HEK293 (cell line): ENCODE measurements around the gene C19orf33.

ENCODE experiments used
- CTCF ChIP-seq: fragments of 450-650 bp; formaldehyde crosslinking; IDR thresholded peaks from 2 replicates; pipeline ENCODE4 v1.5.1; 2016; ENCODE audit warnings: missing biosample characterization, missing genetic modification characterization
- KLF1 ChIP-seq: fragments of 450-650 bp; formaldehyde crosslinking; IDR thresholded peaks from 2 replicates; pipeline ENCODE4 v1.5.1; 2016; ENCODE audit warnings: missing biosample characterization, missing genetic modification characterization
- REST ChIP-seq: fragments of 450-650 bp; formaldehyde crosslinking; IDR thresholded peaks from 2 replicates; pipeline ENCODE4 v1.5.1; 2016; ENCODE audit warnings: missing biosample characterization, missing genetic modification characterization
- TCF7L2 ChIP-seq: IDR thresholded peaks from 2 replicates; pipeline ENCODE4 v1.6.1; 2011; ENCODE audit warnings: low read depth, mild to moderate bottlenecking, inconsistent platforms, low read length, moderate library complexity, borderline replicate concordance
- ZBTB10 ChIP-seq: fragments of 450-650 bp; formaldehyde crosslinking; IDR thresholded peaks from 2 replicates; pipeline ENCODE4 v1.5.1; 2016; ENCODE audit warnings: missing biosample characterization, missing genetic modification characterization
- ZBTB21 ChIP-seq: fragments of 450-650 bp; formaldehyde crosslinking; IDR thresholded peaks from 2 replicates; pipeline ENCODE4 v1.5.1; 2017; ENCODE audit warnings: missing biosample characterization, missing genetic modification characterization
- ZBTB26 ChIP-seq: fragments of 450-650 bp; formaldehyde crosslinking; optimal IDR thresholded peaks from 2 replicates; pipeline ENCODE3; 2016; ENCODE audit warnings: missing biosample characterization, mild to moderate bottlenecking, missing genetic modification characterization
- ZFP3 ChIP-seq: fragments of 450-650 bp; formaldehyde crosslinking; IDR thresholded peaks from 2 replicates; pipeline ENCODE4 v1.5.1; 2016; ENCODE audit warnings: low read depth, missing biosample characterization, missing genetic modification characterization
- ZNF132 ChIP-seq: fragments of 450-650 bp; formaldehyde crosslinking; IDR thresholded peaks from 2 replicates; pipeline ENCODE4 v1.5.1; 2017; ENCODE audit warnings: missing biosample characterization, missing genetic modification characterization, borderline replicate concordance
- ZNF140 ChIP-seq: fragments of 450-650 bp; formaldehyde crosslinking; IDR thresholded peaks from 2 replicates; pipeline ENCODE4 v1.5.1; 2016; ENCODE audit warnings: missing biosample characterization, missing genetic modification characterization
- ZNF169 ChIP-seq: fragments of 450-650 bp; formaldehyde crosslinking; IDR thresholded peaks from 2 replicates; pipeline ENCODE4 v1.5.1; 2016; ENCODE audit warnings: missing biosample characterization, missing genetic modification characterization
- ZNF214 ChIP-seq: fragments of 450-650 bp; formaldehyde crosslinking; IDR thresholded peaks from 2 replicates; pipeline ENCODE4 v1.5.1; 2017; ENCODE audit warnings: missing biosample characterization, mild to moderate bottlenecking, missing genetic modification characterization, borderline replicate concordance
- ZNF248 ChIP-seq: fragments of 450-650 bp; formaldehyde crosslinking; IDR thresholded peaks from 2 replicates; pipeline ENCODE4 v1.5.1; 2017; ENCODE audit warnings: missing biosample characterization, missing genetic modification characterization
- ZNF416 ChIP-seq: fragments of 450-650 bp; formaldehyde crosslinking; IDR thresholded peaks from 2 replicates; pipeline ENCODE4 v1.5.1; 2016; ENCODE audit warnings: missing biosample characterization, missing genetic modification characterization
- ZNF585B ChIP-seq: fragments of 450-650 bp; formaldehyde crosslinking; IDR thresholded peaks from 2 replicates; pipeline ENCODE4 v1.5.1; 2016; ENCODE audit warnings: missing biosample characterization, missing genetic modification characterization
- ZNF701 ChIP-seq: fragments of 450-650 bp; formaldehyde crosslinking; IDR thresholded peaks from 2 replicates; pipeline ENCODE4 v1.5.1; 2016; ENCODE audit warnings: missing biosample characterization, missing genetic modification characterization
- ZNF843 ChIP-seq: fragments of 450-650 bp; formaldehyde crosslinking; IDR thresholded peaks from 2 replicates; pipeline ENCODE4 v1.5.1; 2016; ENCODE audit warnings: missing biosample characterization, missing genetic modification characterization
- TF ChIP-seq, protein P1 (sequence below): fragments of 450-650 bp; formaldehyde crosslinking; IDR thresholded peaks from 2 replicates; pipeline ENCODE4 v1.5.1; 2016; ENCODE audit warnings: missing biosample characterization, missing genetic modification characterization, borderline replicate concordance
- TF ChIP-seq, protein P2 (sequence below): fragments of 450-650 bp; formaldehyde crosslinking; IDR thresholded peaks from 2 replicates; pipeline ENCODE4 v1.5.1; 2016; ENCODE audit warnings: missing biosample characterization, missing genetic modification characterization
- TF ChIP-seq, protein P3 (sequence below): fragments of 450-650 bp; formaldehyde crosslinking; IDR thresholded peaks from 2 replicates; pipeline ENCODE4 v1.5.1; 2016; ENCODE audit warnings: missing biosample characterization, missing genetic modification characterization

C19orf33 gene

GRCh38 chr19:38336638-38337359, 32.7 kb downstream of the C19orf33 start (continued):
- no peak for TF ChIP-seq TCF7L2
- peak; percentile 72; the same call in 1 of the 2 replicates for TF ChIP-seq ZNF701 (tag by site-specific recombination)
- no peak for TF ChIP-seq ZNF248
- peak; percentile 51 for TF ChIP-seq CTCF (tag by site-specific recombination)
- no peak for TF ChIP-seq ZNF214 (tag by site-specific recombination)
- TF ChIP-seq ZNF843 (tag by site-specific recombination), result peak; percentile 49
- peak; percentile 98 for TF ChIP-seq ZBTB10 (tag by site-specific recombination)
- TF ChIP-seq, protein P1, sequence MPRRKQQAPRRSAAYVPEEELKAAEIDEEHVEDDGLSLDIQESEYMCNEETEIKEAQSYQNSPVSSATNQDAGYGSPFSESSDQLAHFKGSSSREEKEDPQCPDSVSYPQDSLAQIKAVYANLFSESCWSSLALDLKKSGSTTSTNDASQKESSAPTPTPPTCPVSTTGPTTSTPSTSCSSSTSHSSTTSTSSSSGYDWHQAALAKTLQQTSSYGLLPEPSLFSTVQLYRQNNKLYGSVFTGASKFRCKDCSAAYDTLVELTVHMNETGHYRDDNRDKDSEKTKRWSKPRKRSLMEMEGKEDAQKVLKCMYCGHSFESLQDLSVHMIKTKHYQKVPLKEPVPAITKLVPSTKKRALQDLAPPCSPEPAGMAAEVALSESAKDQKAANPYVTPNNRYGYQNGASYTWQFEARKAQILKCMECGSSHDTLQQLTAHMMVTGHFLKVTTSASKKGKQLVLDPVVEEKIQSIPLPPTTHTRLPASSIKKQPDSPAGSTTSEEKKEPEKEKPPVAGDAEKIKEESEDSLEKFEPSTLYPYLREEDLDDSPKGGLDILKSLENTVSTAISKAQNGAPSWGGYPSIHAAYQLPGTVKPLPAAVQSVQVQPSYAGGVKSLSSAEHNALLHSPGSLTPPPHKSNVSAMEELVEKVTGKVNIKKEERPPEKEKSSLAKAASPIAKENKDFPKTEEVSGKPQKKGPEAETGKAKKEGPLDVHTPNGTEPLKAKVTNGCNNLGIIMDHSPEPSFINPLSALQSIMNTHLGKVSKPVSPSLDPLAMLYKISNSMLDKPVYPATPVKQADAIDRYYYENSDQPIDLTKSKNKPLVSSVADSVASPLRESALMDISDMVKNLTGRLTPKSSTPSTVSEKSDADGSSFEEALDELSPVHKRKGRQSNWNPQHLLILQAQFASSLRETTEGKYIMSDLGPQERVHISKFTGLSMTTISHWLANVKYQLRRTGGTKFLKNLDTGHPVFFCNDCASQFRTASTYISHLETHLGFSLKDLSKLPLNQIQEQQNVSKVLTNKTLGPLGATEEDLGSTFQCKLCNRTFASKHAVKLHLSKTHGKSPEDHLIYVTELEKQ (tag by site-specific recombination), result peak; percentile 77; the same call in 1 of the 2 replicates
- TF ChIP-seq, protein P2, sequence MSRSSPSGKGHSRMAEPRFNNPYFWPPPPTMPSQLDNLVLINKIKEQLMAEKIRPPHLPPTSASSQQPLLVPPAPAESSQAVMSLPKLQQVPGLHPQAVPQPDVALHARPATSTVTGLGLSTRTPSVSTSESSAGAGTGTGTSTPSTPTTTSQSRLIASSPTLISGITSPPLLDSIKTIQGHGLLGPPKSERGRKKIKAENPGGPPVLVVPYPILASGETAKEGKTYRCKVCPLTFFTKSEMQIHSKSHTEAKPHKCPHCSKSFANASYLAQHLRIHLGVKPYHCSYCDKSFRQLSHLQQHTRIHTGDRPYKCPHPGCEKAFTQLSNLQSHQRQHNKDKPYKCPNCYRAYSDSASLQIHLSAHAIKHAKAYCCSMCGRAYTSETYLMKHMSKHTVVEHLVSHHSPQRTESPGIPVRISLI (tag by site-specific recombination), result no peak
- TF ChIP-seq ZNF140 (tag by site-specific recombination), result no peak
- TF ChIP-seq ZNF132, result no peak
- peak; percentile 92 for TF ChIP-seq REST (tag by site-specific recombination)
- 0 out of 2 replicates have a peak, but pooled peaks have one; percentile 44 for TF ChIP-seq ZFP3
- TF ChIP-seq ZBTB21, result peak; percentile 83
- no peak for TF ChIP-seq ZBTB26 (tag by site-specific recombination)
- TF ChIP-seq ZNF169 (tag by site-specific recombination), result peak; percentile 90; the same call in 1 of the 2 replicates
- TF ChIP-seq ZNF585B (tag by site-specific recombination), result no peak
- TF ChIP-seq, protein P3, sequence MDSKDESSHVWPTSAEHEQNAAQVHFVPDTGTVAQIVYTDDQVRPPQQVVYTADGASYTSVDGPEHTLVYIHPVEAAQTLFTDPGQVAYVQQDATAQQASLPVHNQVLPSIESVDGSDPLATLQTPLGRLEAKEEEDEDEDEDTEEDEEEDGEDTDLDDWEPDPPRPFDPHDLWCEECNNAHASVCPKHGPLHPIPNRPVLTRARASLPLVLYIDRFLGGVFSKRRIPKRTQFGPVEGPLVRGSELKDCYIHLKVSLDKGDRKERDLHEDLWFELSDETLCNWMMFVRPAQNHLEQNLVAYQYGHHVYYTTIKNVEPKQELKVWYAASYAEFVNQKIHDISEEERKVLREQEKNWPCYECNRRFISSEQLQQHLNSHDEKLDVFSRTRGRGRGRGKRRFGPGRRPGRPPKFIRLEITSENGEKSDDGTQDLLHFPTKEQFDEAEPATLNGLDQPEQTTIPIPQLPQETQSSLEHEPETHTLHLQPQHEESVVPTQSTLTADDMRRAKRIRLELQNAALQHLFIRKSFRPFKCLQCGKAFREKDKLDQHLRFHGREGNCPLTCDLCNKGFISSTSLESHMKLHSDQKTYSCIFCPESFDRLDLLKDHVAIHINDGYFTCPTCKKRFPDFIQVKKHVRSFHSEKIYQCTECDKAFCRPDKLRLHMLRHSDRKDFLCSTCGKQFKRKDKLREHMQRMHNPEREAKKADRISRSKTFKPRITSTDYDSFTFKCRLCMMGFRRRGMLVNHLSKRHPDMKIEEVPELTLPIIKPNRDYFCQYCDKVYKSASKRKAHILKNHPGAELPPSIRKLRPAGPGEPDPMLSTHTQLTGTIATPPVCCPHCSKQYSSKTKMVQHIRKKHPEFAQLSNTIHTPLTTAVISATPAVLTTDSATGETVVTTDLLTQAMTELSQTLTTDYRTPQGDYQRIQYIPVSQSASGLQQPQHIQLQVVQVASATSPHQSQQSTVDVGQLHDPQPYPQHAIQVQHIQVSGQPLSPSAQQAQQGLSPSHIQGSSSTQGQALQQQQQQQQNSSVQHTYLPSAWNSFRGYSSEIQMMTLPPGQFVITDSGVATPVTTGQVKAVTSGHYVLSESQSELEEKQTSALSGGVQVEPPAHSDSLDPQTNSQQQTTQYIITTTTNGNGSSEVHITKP, result peak; percentile 100
- peak; percentile 99 for TF ChIP-seq KLF1 (tag by site-specific recombination)
- TF ChIP-seq ZNF416 (tag by site-specific recombination), result peak; percentile 78
